ENCODE results near the gene TGM2. TPM values are rescaled to one million over a fixed set of nuclear protein-coding genes. Genes with fewer than 3 reads are reported as not detected.

TGM2 gene
- total RNA-seq, 4 donors from 2014 or later = 163 to 385 (median 188) TPM

DNA sequence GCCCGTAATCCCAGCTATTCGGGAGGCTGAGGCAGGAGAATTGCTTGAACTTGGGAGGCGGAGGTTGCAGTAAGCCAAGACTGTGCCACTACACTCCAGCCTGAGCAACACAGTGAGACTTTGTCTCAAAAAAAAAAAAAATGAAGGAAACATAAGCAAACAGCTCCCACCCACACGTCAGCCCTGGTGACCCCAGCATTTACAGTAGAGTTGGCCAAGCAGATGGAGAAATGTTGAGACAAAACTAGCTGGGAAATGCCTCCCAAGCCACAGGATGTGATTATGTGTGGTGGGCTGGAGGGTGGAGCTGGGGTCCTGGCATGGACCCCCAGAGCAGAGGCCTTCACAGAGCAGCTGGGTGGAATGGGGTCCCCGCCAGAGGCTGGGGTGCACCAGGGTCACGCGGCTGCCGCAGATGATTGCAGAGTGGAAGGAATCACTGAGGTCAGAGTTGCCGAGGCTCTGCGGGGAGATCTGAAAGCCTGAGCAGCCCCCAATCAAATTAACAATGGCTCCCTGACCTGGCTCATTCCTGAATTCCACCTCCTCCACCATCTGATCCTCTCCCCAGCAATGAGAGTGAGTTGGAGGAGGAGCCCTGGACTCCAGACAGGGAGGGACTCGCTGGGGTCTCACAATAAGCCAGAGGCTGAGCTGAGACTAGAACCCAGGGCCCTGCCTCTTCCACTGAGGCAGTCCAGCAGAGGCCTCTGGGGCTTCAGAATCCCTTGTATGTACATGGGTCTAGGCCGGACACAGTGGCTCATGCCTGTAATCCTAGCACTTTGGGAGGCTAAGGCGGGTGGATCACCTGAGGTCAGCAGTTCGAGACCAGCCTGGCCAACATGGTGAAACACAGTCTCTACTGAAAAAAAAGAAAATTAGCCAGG is 34.7 kb upstream of the TGM2 start:
- Histone ChIP-seq H3K9me3 (no peaks in the 10 kb centered on the region), H3K4me3 (no peak overlapping the region), H3K27ac (no peak overlapping the region), H3K4me1 (no peaks in the 10 kb centered on the region), H3K36me3 (no peaks in the 10 kb centered on the region), H3K27me3 (peaks cover 7% of the 10 kb centered on the region)
- 73 to 80% methylated on average over 3 to 8 of the region's 14 CpGs for WGBS, 2 donors (ENCODE audit: low coverage in 1 of 2)
- ATAC-seq = no peak
- TF ChIP-seq, protein P1, sequence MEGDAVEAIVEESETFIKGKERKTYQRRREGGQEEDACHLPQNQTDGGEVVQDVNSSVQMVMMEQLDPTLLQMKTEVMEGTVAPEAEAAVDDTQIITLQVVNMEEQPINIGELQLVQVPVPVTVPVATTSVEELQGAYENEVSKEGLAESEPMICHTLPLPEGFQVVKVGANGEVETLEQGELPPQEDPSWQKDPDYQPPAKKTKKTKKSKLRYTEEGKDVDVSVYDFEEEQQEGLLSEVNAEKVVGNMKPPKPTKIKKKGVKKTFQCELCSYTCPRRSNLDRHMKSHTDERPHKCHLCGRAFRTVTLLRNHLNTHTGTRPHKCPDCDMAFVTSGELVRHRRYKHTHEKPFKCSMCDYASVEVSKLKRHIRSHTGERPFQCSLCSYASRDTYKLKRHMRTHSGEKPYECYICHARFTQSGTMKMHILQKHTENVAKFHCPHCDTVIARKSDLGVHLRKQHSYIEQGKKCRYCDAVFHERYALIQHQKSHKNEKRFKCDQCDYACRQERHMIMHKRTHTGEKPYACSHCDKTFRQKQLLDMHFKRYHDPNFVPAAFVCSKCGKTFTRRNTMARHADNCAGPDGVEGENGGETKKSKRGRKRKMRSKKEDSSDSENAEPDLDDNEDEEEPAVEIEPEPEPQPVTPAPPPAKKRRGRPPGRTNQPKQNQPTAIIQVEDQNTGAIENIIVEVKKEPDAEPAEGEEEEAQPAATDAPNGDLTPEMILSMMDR (IDR thresholded peaks at IDR 0.05) = no peak
- no peak for TF ChIP-seq POLR2AphosphoS5 (IDR thresholded peaks at IDR 0.05)

DNA sequence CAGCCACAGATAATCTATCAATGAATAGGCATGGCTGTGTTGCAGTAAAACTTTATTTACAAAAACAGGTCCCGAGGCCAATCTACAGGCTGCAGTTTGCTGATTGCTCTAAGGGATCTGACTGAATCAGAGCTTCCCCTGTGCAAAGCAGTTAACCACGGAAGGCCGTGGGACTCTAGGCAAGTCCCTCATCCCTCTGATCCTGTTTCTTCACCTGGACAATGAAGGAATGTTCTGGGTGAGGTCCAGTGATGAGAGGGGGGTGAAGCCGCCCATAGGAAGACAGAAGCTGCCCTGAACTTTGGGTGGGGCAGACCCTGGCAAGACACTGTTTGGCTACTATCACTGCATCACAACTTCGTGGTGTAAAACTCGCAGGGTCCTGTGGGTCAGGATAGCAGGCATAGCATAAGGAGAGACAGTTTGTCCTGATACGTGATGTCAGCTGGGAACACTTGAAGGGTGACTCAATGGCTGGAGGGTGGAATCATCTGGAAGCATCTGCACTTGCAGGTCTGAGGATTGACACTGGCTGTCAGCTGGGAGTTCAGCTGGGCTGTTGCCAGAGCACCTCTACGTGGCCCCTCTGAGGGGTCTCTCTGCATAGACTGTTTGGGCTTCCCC is 33.3 kb upstream of the TGM2 start:
- TF ChIP-seq, protein P1 (IDR thresholded peaks at IDR 0.05) = no peak
- TF ChIP-seq EP300 (IDR thresholded peaks at IDR 0.05) (no peak), POLR2A (IDR thresholded peaks at IDR 0.05) (no peak), POLR2AphosphoS5 (IDR thresholded peaks at IDR 0.05) (no peak)
- H3K4me1 ChIP-seq = no peaks in the 10 kb centered on the region
- H3K27ac ChIP-seq = no peak overlapping the region
- H3K27me3 ChIP-seq = peaks cover 7% of the 10 kb centered on the region
- H3K36me3 ChIP-seq = no peaks in the 10 kb centered on the region
- 92 to 100% methylated on average over 1 to 5 of the region's 8 CpGs for WGBS, 2 donors (ENCODE audit: low coverage in 1 of 2)
- H3K9me3 ChIP-seq = no peaks in the 10 kb centered on the region
- no peak for ATAC-seq
- no peak overlapping the region for H3K4me3 ChIP-seq

DNA sequence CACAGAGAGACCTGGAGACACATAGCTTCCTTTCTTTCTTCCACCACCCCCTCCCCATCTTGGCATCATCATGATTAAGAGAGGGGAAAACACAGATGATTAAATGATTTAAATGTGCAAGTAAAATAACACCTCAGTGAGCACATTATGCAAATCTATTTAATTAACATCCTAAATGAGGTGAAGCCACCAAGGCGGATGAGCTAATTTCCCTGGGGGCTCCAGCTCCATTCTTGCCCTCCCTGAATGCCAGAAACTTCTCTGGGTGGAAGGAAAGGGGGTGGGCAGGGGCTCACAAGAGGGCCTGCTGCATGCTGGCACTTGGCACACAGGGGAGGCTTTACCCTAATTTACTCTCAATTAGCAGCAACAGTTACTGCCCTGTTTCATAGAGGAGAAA is 32.5 kb upstream of the TGM2 start:
- TF ChIP-seq, protein P1 (IDR thresholded peaks at IDR 0.05) = no peak
- TF ChIP-seq POLR2A (IDR thresholded peaks at IDR 0.05) = no peak
- TF ChIP-seq EP300 (IDR thresholded peaks at IDR 0.05) = no peak
- no peak for TF ChIP-seq POLR2AphosphoS5 (IDR thresholded peaks at IDR 0.05)
- no peaks in the 10 kb centered on the region for H3K4me1 ChIP-seq
- no peak overlapping the region for H3K27ac ChIP-seq
- H3K27me3 ChIP-seq = peaks cover 5% of the 10 kb centered on the region
- no peaks in the 10 kb centered on the region for H3K9me3 ChIP-seq
- ATAC-seq = no peak
- no peaks in the 10 kb centered on the region for H3K36me3 ChIP-seq
- WGBS, 2 donors (ENCODE audit: low coverage in 1 of 2) = 83 to 100% methylated on average over 1 of the region's 1 CpG
- no peak overlapping the region for H3K4me3 ChIP-seq

DNA sequence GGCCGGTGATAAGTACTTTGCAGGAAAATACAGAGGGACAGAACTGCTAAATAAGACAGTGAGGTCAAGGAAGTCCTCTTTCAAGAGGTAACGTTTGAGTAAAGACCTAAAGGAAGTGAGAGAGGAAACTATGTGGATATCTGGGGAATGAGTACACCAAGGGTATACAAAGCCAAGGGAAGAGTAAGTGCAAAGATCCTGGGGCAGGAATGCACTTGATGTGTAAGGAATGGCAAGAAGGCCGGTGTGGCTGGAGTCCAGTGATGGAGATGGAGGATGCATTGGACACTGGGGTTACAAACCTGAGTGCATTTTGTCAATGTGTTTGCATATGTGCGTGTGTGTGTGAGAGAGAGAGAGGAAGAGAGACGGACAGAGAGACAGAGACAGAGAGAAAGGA is 32.1 kb upstream of the TGM2 start:
- Histone ChIP-seq H3K27me3 (peaks cover 1% of the 10 kb centered on the region), H3K4me1 (no peaks in the 10 kb centered on the region), H3K9me3 (no peaks in the 10 kb centered on the region), H3K4me3 (no peak overlapping the region), H3K27ac (no peak overlapping the region), H3K36me3 (no peaks in the 10 kb centered on the region)
- TF ChIP-seq POLR2AphosphoS5 (IDR thresholded peaks at IDR 0.05) (no peak), EP300 (IDR thresholded peaks at IDR 0.05) (no peak), POLR2A (IDR thresholded peaks at IDR 0.05) (no peak)
- TF ChIP-seq, protein P1 (IDR thresholded peaks at IDR 0.05) = no peak
- ATAC-seq = no peak
- WGBS, 2 donors (ENCODE audit: low coverage in 1 of 2) = 81 to 88% methylated on average over 4 to 5 of the region's 5 CpGs
